ENCODE data around the gene ANKRD11.
"Not testable (repeated sequence)": the region's sequence is repeated elsewhere in the genome, so short reads cannot be mapped to it uniquely, and the experiment has no call there.

Gene ANKRD11

DNA sequence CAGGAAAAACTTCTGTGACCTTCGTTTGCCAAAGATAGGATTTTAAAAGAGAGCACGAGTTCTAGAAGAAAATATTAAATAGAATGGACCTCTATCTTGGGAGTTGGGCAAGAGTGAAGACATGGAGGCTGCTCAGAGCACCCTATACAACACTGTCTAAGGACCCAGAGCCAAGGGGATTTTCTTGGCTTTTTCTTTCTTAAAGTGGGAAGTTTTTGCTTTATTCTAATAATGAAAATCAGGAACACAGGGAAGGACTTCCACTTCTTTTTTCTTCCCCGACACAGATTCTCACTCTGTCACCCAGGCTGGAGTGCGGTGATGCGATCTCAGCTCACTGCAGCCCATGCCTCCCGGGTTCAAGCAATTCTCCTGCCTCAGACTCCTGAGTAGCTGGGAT is 178.7 kb downstream of the ANKRD11 start:
- DNase-seq = no peak

DNA sequence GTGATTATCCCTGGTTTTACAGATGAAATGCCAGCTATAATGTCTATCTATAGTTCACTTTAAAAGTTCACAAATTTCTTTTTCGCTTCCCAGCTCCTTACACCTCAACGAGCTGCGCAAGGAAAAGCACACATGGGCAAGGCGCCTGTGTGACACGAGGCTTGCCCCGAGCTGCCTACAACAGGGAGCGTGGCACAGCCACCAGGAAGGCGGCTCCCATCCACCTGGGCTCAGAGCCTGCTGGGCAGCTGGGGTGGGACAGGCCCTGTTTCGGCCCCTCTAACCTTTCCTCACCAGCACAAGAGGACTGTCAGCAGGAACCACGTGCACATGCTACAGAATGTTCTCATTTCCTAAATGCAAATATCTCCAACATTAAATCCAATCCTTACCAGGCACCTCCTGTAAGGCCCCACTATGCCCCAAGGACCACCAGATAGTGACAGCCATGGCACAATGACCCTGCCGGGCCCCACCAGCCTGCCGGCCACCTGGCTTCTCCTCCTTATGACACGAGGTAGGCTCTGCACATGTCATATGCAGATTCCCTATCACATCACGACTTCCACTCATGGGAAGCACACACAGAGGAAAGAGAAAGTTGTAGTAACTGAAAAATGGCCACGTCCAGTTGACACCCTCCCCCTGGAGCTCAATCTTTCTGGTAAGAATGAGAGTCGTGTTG is 180.8 kb downstream of the ANKRD11 start:
- DNase-seq = no peak

DNA sequence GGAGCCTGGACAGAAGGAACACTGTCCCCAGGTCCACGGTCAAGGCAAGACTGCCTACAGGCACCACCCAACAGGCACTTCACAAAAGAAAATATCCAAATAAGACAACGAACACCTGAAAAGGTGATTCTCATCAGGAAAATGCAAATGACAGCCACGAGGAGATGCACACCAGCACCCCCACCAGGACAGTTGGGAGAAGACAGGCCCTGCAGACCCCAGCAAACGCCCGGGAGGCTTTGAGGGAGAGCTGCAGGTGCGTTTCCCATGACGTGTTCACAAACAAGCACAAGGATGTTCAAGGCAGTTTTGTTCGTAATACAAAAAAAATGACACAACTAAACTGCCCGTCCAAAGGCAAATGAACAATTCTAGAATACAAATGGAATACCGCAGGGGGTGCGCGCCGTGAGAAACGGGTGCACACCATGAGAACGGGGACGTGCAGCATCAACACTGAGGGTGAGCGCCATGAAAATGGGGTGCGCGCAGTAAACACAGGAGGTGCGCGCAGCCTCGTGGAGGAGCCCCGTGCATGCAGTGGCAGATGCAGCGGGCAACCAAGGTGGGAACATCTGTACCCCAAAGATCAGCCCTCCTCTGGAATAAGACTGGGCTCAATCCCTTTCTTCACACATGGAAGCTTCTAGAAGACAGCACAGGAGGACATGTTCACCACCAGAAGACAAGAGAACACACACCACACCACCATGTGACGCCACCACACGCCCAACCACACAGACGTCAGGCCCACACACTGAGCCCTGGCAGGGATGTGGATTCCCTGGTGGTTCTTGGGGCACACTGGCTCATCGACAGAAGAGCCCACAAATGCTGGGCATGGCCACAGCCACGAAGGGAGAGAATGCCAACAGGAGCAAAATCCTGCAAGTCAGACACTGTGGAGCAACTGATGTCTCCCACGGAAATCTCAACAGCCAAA is 181.7 kb downstream of the ANKRD11 start:
- peak; percentile 37 to 46 for DNase-seq

GRCh38 chr16:89307421-89307805 is 182.9 kb downstream of the ANKRD11 start:
- DNase-seq = no peak

DNA sequence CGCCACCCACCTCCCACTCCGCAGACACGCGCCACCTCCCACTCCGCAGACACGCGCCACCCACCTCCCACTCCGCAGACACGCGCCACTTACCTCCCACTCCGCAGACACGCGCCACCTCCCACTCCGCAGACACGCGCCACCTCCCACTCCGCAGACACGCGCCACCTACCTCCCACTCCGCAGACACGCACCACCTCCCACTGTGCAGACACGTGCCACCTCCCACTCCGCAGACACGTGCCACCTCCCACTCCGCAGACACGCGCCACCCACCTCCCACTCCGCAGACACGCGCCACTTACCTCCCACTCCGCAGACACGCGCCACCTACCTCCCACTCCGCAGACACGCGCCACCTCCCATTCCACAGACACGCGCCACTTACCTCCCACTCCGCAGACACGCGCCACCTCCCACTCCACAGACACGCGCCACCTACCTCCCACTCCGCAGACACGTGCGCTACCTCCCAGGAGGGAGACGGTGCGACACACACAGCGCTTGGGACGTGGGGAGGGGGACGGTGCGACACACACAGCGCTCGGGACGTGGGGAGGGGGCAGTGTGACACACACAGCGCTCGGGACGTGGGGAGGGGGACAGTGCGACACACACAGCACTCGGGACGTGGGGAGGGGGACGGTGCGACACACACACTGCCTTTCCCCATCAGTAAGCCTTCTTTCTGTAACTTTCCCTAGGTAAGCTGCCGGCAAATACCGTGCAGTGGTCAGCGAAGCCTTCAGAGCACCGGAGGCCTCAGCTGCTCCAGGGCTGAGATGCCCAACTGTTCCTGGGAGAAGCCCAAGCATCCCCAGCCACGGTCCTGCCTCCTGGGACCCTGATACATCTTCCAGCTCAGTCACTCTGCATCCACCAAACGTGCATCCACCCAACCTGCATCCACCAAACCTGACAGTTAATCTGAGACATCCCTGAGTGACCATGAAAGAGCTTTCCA is 183.6 kb downstream of the ANKRD11 start:
- not testable (repeated sequence) for DNase-seq

DNA sequence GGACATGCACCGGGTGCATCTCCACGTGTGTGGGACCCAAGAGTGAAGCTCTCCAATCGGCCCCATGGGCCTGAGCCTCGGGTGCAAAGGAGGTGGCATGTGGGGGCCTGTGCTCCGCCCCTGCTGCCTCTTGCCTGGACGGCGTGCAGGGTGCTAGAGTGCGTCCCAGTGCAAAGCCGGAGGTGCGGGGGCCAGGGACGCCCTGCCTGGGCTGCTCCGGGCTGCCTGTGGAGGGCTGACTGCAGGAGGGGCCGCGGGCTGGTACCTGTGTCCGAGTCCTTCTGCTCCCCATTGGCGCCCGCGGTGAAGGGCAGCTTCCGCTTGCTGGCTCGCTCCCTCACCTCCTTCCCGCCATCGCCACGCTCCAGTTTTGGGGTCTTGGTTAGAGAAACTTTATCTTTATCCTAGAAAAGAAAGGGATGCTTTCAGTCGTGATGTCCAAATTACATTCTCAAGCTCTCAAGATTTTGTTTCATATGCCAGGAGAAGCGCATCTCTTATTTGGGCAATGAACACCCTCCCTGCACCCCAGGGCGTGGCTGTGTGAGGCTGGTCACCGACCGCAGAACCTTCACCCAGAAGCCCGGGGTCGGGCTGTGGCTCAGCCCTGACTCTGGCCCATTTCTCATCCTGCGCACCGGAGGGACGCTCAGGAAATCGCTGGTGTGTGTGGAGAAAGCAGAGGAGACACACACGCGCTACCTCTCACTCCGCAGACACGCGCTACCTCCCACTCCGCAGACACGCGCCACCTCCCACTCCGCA is 185.2 kb downstream of the ANKRD11 start:
- DNase-seq = no peak

GRCh38 chr16:89304181-89304851 is 186.0 kb downstream of the ANKRD11 start:
- DNase-seq = no peak

DNA sequence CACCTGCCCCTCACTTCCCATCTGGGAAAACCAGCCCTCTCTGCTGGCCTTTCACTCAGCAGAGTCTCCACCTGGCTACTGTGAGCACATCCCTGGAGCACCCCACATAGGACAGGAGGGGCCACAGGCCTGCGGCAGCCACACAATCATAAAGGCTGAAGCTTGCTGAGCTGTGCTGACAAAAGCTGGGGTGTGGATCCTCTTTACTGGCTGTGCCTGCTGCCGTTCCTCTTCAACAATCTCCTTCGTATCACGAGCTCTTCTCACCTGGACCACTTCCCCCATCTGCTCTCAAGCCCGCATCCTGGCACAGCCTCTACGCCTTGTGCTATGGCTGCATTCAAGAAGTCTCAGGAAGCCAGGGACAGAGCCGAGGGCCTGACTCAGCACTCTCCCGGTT is 186.7 kb downstream of the ANKRD11 start:
- DNase-seq = no peak

GRCh38 chr16:89300976-89301360 is 189.4 kb downstream of the ANKRD11 start:
- DNase-seq = no peak

DNA sequence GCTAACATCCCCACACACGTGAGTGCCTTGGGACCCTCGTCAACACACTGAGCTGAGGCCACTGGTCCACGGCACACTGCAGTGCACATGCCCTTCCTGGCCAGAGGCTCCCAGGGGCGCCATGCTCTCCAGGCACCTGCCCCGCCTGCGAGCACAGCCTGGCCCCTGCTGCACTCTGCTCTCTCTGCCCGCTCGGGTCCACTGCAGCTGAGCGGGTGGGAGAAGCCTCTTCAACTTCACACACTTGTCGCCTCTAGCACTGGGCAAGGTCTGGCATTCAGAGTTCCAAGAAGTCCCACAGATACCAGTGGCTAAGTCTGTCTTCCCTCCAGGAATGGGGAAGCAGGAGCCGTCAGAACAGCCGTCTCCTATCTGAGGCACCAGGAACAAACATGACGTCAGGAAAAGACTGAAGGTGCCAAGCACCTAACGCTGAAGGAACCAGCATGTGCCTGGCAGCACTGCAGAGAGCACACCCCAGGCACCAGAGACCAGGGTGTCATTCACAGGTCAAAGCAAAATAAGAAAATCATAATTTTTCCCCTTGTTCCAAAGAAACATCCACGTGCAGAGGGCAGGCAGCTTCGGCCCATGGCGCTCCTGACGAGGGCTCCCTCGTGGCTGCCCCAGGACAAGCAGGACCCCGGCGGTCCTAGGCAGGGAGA is 189.9 kb downstream of the ANKRD11 start:
- DNase-seq = no peak

DNA sequence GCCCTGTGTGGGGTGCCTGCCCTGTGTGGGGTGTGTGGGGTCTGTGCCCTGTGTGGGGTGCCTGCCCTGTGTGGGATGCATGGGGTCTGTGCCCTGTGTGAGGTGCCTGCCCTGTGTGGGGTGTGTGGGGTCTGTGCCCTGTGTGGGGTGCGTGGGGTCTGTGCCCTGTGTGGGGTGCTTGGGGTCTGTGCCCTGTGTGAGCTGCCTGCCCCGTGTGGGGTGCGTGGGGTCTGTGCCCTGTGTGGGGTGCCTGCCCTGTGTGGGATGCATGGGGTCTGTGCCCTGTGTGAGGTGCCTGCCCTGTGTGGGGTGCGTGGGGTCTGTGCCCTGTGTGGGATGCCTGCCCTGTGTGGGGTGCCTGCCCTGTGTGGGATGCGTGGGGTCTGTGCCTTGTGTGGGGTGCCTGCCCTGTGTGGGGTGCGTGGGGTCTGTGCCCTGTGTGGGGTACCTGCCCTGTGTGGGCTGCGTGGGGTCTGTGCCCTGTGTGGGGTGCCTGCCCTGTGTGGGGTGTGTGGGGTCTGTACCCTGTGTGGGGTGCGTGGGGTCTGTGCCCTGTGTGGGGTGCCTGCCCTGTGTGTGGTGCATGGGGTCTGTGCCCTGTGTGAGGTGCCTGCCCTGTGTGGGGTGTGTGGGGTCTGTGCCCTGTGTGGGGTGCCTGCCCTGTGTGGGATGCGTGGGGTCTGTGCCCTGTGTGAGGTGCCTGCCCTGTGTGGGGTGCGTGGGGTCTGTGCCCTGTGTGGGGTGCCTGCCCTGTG is 190.8 kb downstream of the ANKRD11 start:
- not testable (repeated sequence) for DNase-seq

- no peak for DNase-seq
Measured at GRCh38 chr16:89298623-89299225, 191.6 kb downstream of the ANKRD11 start.

GRCh38 chr16:89297910-89298545 is 192.3 kb downstream of the ANKRD11 start:
- DNase-seq = no peak

GRCh38 chr16:89297156-89297874 is 193.0 kb downstream of the ANKRD11 start:
- no peak for DNase-seq

- DNase-seq = no peak
Measured at GRCh38 chr16:89295915-89296314, 194.4 kb downstream of the ANKRD11 start.

- DNase-seq = no peak
Measured at GRCh38 chr16:89295071-89295900, 195.1 kb downstream of the ANKRD11 start.

GRCh38 chr16:89294486-89294885 is 195.9 kb downstream of the ANKRD11 start:
- DNase-seq = no peak

Measured in activated CD4-positive, alpha-beta T cell treated with anti-CD3 and anti-CD28 coated beads, Interleukin-2, amount 50 U/mL, for 48 hours (primary cell).